Stomach (tissue), 9 donors: ENCODE measurements around the gene UGT2B7. TPM values are rescaled to one million over a fixed set of nuclear protein-coding genes. Genes with fewer than 3 reads are reported as not detected.

Experiments used
- DNase-seq, 2 donors: peaks; one replicate each; pipeline versions ENCODE4 v3.0.0 to v3.0.0-alpha.2; 2013 to 2019
- H3K27ac ChIP-seq, 5 donors: fragments of 200-600 bp in 4 of 5; sonication (generic) in 4 of 5; one replicate each; pipeline ENCODE4 v1.5.1; 2013 to 2019; ENCODE audit warnings: mild to moderate bottlenecking in 1 of 5, moderate library complexity in 1 of 5
- H3K27me3 ChIP-seq, 3 donors: fragments of 200-600 bp; sonication (generic); one replicate each; pipeline ENCODE4 v1.5.1; 2017 to 2019; ENCODE audit warnings: mixed run types in 1 of 3
- H3K36me3 ChIP-seq, 4 donors: fragments of 200-600 bp; sonication (generic); 1 replicate in 3 of 4; 2 replicates in 1 of 4; pipeline ENCODE4 v1.5.1; 2016 to 2019
- H3K4me1 ChIP-seq, 4 donors: fragments of 200-600 bp; sonication (generic); one replicate each; pipeline ENCODE4 v1.5.1; 2016 to 2019
- H3K4me3 ChIP-seq, 4 donors: fragments of 200-600 bp; sonication (generic) in 3 of 4; one replicate each; pipeline ENCODE4 v1.5.1; 2016 to 2019; ENCODE audit warnings: mild to moderate bottlenecking in 1 of 4
- H3K9me3 ChIP-seq, 4 donors: fragments of 200-600 bp; sonication (generic); one replicate each; pipeline ENCODE4 v1.5.1; 2016 to 2019
- CTCF ChIP-seq, 7 experiments: fragments of 450-650 bp in 4 of 7; fragments of 200-600 bp in 3 of 7; sonication (generic) in 3 of 7; IDR thresholded peaks; one replicate each; pipeline ENCODE4 v1.5.1; 2016 to 2019; ENCODE audit warnings: antibody characterized with exemption in 7 of 7, control low read depth in 2 of 7, mild to moderate bottlenecking in 1 of 7
- EP300 ChIP-seq: sonication (generic); formaldehyde crosslinking; IDR thresholded peaks from one replicate; pipeline ENCODE4 v1.6.1; 2017; ENCODE audit warnings: antibody characterized with exemption
- POLR2A ChIP-seq, 4 donors: fragments of 450-650 bp; IDR thresholded peaks; one replicate each; pipeline ENCODE4 v1.6.1; 2016; ENCODE audit warnings: antibody characterized with exemption in 4 of 4, control low read depth in 2 of 4, mild to moderate bottlenecking in 1 of 4, moderate library complexity in 1 of 4
- POLR2AphosphoS5 ChIP-seq, 3 donors: sonication (generic); formaldehyde crosslinking; IDR thresholded peaks; one replicate each; pipeline ENCODE4 v1.6.1; 2016; ENCODE audit warnings: antibody characterized with exemption in 3 of 3
- WGBS, 5 donors: extraction: QIAGEN DNeasy Blood & Tissue Kit in 3 of 5; methylation state at CpG; one replicate each; pipeline versions ENCODE4 v1.1.5 to v1.1.7; 2013 to 2018; 5-methylcytosine and 5-hydroxymethylcytosine counted together
- intact Hi-C: fragments of 100-400 bp; cut with DNase I; formaldehyde crosslinking; loops from one replicate; pipeline ENCODE4 v1.15.1; 2023; ENCODE audit warnings: low total_unique reads
- polyA plus RNA-seq, 3 donors: library from polyadenylated mRNA; stranded (reverse); fragments of 200-250 nt; gene quantifications; one replicate each; pipeline ENCODE4 v1.2.3, GENCODE V29; 2013
- total RNA-seq, 5 donors: library from RNA; depleted of rRNA; stranded (reverse); fragments of >200 nt; gene quantifications; one replicate each; pipeline versions ENCODE4 v1.1.0 to v1.2.3, GENCODE V29; 2014 to 2016
- donor health status: healthy with polysubstance abuse.
- donor health status: Bipolar disorder and iron deficiency.
- donor health status: healthy.

UGT2B7 gene
- total and polyA plus RNA-seq, 8 donors = 0.08 to 1.8 (median 0.34) TPM; not detected in 4

- Histone ChIP-seq H3K27ac (peak overlapping the region; percentile 62 to 86 (median 80)), H3K36me3 (no peaks in the 10 kb centered on the region), H3K4me1 (peaks cover 0 to 25% (median 12%) of the 10 kb centered on the region in 4 donors), H3K27me3 (no peaks in the 10 kb centered on the region), H3K9me3 (no peaks in the 10 kb centered on the region), H3K4me3 (peak overlapping the region in 1 of 4 donors; percentile 12)
- 43 to 56% (median 51%) methylated on average over 6 of the region's 6 CpGs for WGBS, 5 donors
- TF ChIP-seq POLR2A (IDR thresholded peaks at IDR 0.05) = no peak
- TF ChIP-seq CTCF (IDR thresholded peaks at IDR 0.05) = no peak
- TF ChIP-seq EP300 = no peak
- TF ChIP-seq POLR2AphosphoS5 (IDR thresholded peaks at IDR 0.05) = no peak
- intact Hi-C loops = no loop called here
- peak in 1 of 2 donors; percentile 10 for DNase-seq
These were observed 37.7 kb upstream of the UGT2B7 start for GRCh38 chr4:69058410-69059059.

- 76 to 89% (median 83%) methylated on average over 3 to 5 of the region's 5 CpGs for WGBS, 5 donors
- TF ChIP-seq EP300 (no peak), POLR2AphosphoS5 (IDR thresholded peaks at IDR 0.05) (no peak), CTCF (IDR thresholded peaks at IDR 0.05) (no peak), POLR2A (IDR thresholded peaks at IDR 0.05) (no peak)
- H3K27me3 ChIP-seq = no peaks in the 10 kb centered on the region
- no peak overlapping the region for H3K4me3 ChIP-seq
- no peaks in the 10 kb centered on the region for H3K36me3 ChIP-seq
- peaks cover 0 to 25% (median 12%) of the 10 kb centered on the region in 4 donors for H3K4me1 ChIP-seq
- intact Hi-C loops = no loop called here
- H3K27ac ChIP-seq = no peak overlapping the region
- peak in 1 of 2 donors; percentile 8 for DNase-seq
- H3K9me3 ChIP-seq = no peaks in the 10 kb centered on the region
These were observed 35.5 kb upstream of the UGT2B7 start for GRCh38 chr4:69060651-69061308.

- peaks cover 0 to 13% (median 2%) of the 10 kb centered on the region in 4 donors for H3K4me1 ChIP-seq
- intact Hi-C loops = no loop called here
- no peaks in the 10 kb centered on the region for H3K36me3 ChIP-seq
- WGBS, 5 donors = 77 to 89% (median 83%) methylated on average over 3 of the region's 3 CpGs
- no peak overlapping the region for H3K27ac ChIP-seq
- no peak for DNase-seq
- TF ChIP-seq CTCF (IDR thresholded peaks at IDR 0.05) (no peak), POLR2AphosphoS5 (IDR thresholded peaks at IDR 0.05) (no peak)
- no peaks in the 10 kb centered on the region for H3K9me3 ChIP-seq
- no peaks in the 10 kb centered on the region for H3K27me3 ChIP-seq
- no peak overlapping the region for H3K4me3 ChIP-seq
These were observed 31.9 kb upstream of the UGT2B7 start for GRCh38 chr4:69064391-69064790.

- no peaks in the 10 kb centered on the region for H3K27me3 ChIP-seq
- no peak for DNase-seq
- no peak for TF ChIP-seq EP300
- intact Hi-C loops = no loop called here
- H3K27ac ChIP-seq = no peak overlapping the region
- H3K4me1 ChIP-seq = no peaks in the 10 kb centered on the region
- H3K4me3 ChIP-seq = no peak overlapping the region
- no peaks in the 10 kb centered on the region for H3K9me3 ChIP-seq
- H3K36me3 ChIP-seq = no peaks in the 10 kb centered on the region
These were observed 29.3 kb upstream of the UGT2B7 start for GRCh38 chr4:69066945-69067344.

- intact Hi-C loops = no loop called here
- 42 to 70% (median 65%) methylated on average over 2 of the region's 2 CpGs for WGBS, 5 donors
- H3K27ac ChIP-seq = no peak overlapping the region
- no peaks in the 10 kb centered on the region for H3K9me3 ChIP-seq
- no peak for TF ChIP-seq CTCF (IDR thresholded peaks at IDR 0.05)
- no peak for TF ChIP-seq POLR2AphosphoS5 (IDR thresholded peaks at IDR 0.05)
- TF ChIP-seq POLR2A (IDR thresholded peaks at IDR 0.05) = no peak
- DNase-seq = no peak
- H3K27me3 ChIP-seq = no peaks in the 10 kb centered on the region
- H3K4me3 ChIP-seq = no peak overlapping the region
- H3K4me1 ChIP-seq = no peaks in the 10 kb centered on the region
- H3K36me3 ChIP-seq = no peaks in the 10 kb centered on the region
These were observed 27.2 kb upstream of the UGT2B7 start for GRCh38 chr4:69069085-69069484.
